WTC11 (cell line): Measurements from ENCODE around the gene LENG8. TPM values are rescaled to one million over a fixed set of nuclear protein-coding genes. Genes with fewer than 3 reads are reported as not detected.
A peak's percentile ranks its signal among the peaks of the same experiment; 100 is the strongest.

Experiments used
- ATAC-seq: fragments of 200-7000 bp; cut with Tn5 transposase; 2 replicates; pipeline ENCODE4 v1.10.0; 2021; ENCODE audit warnings: mild to moderate bottlenecking, moderate library complexity
- CTCF ChIA-PET: fragments of 300-600 bp; sonication (Branson Sonifier 250); formaldehyde crosslinking; loops from one replicate; lab custom pipeline; 2021; ENCODE audit warnings: antibody characterized with exemption; lab: Charles Lee
- POLR2A ChIA-PET: fragments of 350-600 bp; sonication (Branson Sonifier 250); formaldehyde crosslinking; loops from one replicate; lab custom pipeline; 2021; ENCODE audit warnings: antibody characterized with exemption; lab: Charles Lee
- DNase-seq: peaks from one replicate; pipeline ENCODE4 v3.0.0; 2021; ENCODE audit warnings: low spot score
- H3K27ac Mint-ChIP-seq: 2 replicates; pipeline ENCODE4 v1.8.0; 2021; ENCODE audit warnings: mixed read lengths
- H3K27me3 Mint-ChIP-seq: 2 replicates; pipeline ENCODE4 v1.8.0; 2021; ENCODE audit warnings: low read depth, mild to moderate bottlenecking, moderate library complexity, mixed read lengths
- H3K36me3 Mint-ChIP-seq: 2 replicates; pipeline ENCODE4 v1.8.0; 2021; ENCODE audit warnings: mixed read lengths
- H3K4me1 Mint-ChIP-seq: 2 replicates; pipeline ENCODE4 v1.8.0; 2022; ENCODE audit warnings: mixed read lengths
- H3K4me3 Mint-ChIP-seq: 2 replicates; pipeline ENCODE4 v1.8.0; 2021; ENCODE audit warnings: mild to moderate bottlenecking, moderate library complexity, mixed read lengths
- H3K9me3 Mint-ChIP-seq: 2 replicates; pipeline ENCODE4 v1.8.0; 2021; ENCODE audit warnings: mixed read lengths
- AR ChIP-seq: fragments of 250-450 bp; sonication (Bioruptor Pico); IDR thresholded peaks from 2 replicates; pipeline ENCODE4 v1.9.0; 2021; ENCODE audit warnings: mild to moderate bottlenecking
- ATF1 ChIP-seq: sonication (generic); formaldehyde crosslinking; IDR thresholded peaks from 2 replicates; pipeline ENCODE4 v1.8.1; 2023; ENCODE audit warnings: mild to moderate bottlenecking, moderate library complexity, missing genetic modification reagents
- CBFB ChIP-seq: sonication (generic); formaldehyde crosslinking; IDR thresholded peaks from 2 replicates; pipeline ENCODE4 v1.8.1; 2022; ENCODE audit warnings: mild to moderate bottlenecking, low read depth, missing genetic modification reagents
- ESRRA ChIP-seq: sonication (generic); formaldehyde crosslinking; IDR thresholded peaks from 2 replicates; pipeline ENCODE4 v1.8.1; 2022; ENCODE audit warnings: mild to moderate bottlenecking, missing genetic modification reagents, borderline replicate concordance
- FOXK1 ChIP-seq: sonication (generic); formaldehyde crosslinking; IDR thresholded peaks from 2 replicates; pipeline ENCODE4 v1.8.0; 2022; ENCODE audit warnings: mild to moderate bottlenecking, moderate library complexity, missing genetic modification reagents
- GABPB1 ChIP-seq: sonication (generic); formaldehyde crosslinking; IDR thresholded peaks from 2 replicates; pipeline ENCODE4 v1.8.1; 2023; ENCODE audit warnings: mild to moderate bottlenecking, missing genetic modification reagents
- GRHL2 ChIP-seq: fragments of 250-450 bp; sonication (Bioruptor Pico); IDR thresholded peaks from 2 replicates; pipeline ENCODE4 v1.8.0; 2022; ENCODE audit warnings: mild to moderate bottlenecking, moderate library complexity; ENCODE audit not compliant: insufficient replicate concordance, severe bottlenecking
- IRF1 ChIP-seq: sonication (generic); formaldehyde crosslinking; IDR thresholded peaks from 2 replicates; pipeline ENCODE4 v1.8.0; 2023; ENCODE audit warnings: missing genetic modification reagents
- JUN ChIP-seq: sonication (generic); formaldehyde crosslinking; IDR thresholded peaks from 2 replicates; pipeline ENCODE4 v1.8.0; 2023; ENCODE audit warnings: mild to moderate bottlenecking, missing genetic modification reagents
- MYBL2 ChIP-seq: sonication (generic); formaldehyde crosslinking; IDR thresholded peaks from 2 replicates; pipeline ENCODE4 v1.8.1; 2023; ENCODE audit warnings: mild to moderate bottlenecking, moderate library complexity, missing genetic modification reagents
- NR3C1 ChIP-seq: sonication (generic); formaldehyde crosslinking; conservative IDR thresholded peaks from 2 replicates; pipeline ENCODE4 v1.8.1; 2023; ENCODE audit warnings: low read depth, mild to moderate bottlenecking, missing genetic modification reagents
- PRDM15 ChIP-seq: sonication (generic); formaldehyde crosslinking; IDR thresholded peaks from 2 replicates; pipeline ENCODE4 v1.8.0; 2022; ENCODE audit warnings: missing genetic modification reagents
- SMAD4 ChIP-seq: sonication (generic); formaldehyde crosslinking; IDR thresholded peaks from 2 replicates; pipeline ENCODE4 v1.8.0; 2022; ENCODE audit warnings: mild to moderate bottlenecking, missing genetic modification reagents
- ZNF219 ChIP-seq: sonication (generic); formaldehyde crosslinking; IDR thresholded peaks from 2 replicates; pipeline ENCODE4 v1.8.0; 2023; ENCODE audit warnings: missing genetic modification reagents, mild to moderate bottlenecking, borderline replicate concordance
- ZNF232 ChIP-seq: sonication (generic); formaldehyde crosslinking; IDR thresholded peaks from 2 replicates; pipeline ENCODE4 v1.8.0; 2022; ENCODE audit warnings: mild to moderate bottlenecking, missing genetic modification reagents
- ZNF423 ChIP-seq: fragments of 250-450 bp; sonication (Bioruptor Pico); IDR thresholded peaks from 2 replicates; pipeline ENCODE4 v2.1.2; 2022; ENCODE audit warnings: mild to moderate bottlenecking, moderate library complexity
- ZNF532 ChIP-seq: fragments of 250-450 bp; sonication (Bioruptor Pico); IDR thresholded peaks from 2 replicates; pipeline ENCODE4 v1.9.0; 2021; ENCODE audit warnings: mild to moderate bottlenecking, borderline replicate concordance
- ZNF671 ChIP-seq: fragments of 250-450 bp; sonication (Bioruptor Pico); IDR thresholded peaks from 2 replicates; pipeline ENCODE4 v1.8.0; 2021; ENCODE audit warnings: mild to moderate bottlenecking
- total RNA-seq: library from RNA; stranded (reverse); gene quantifications from 3 replicates; pipeline ENCODE4 v1.2.3, GENCODE V29; 2021

The LENG8 gene
- total RNA-seq, 1 experiment from 2014 or later: 175 TPM

GRCh38 chr19:54477650-54478049, 28.7 kb downstream of the LENG8 start:
- H3K27ac Mint-ChIP-seq: no peak overlapping the region
- TF ChIP-seq ZNF532: no peak
- no peak for TF ChIP-seq PRDM15
- no peak for TF ChIP-seq IRF1
- no peak for TF ChIP-seq ZNF671
- TF ChIP-seq GABPB1 (CRISPR knock-in tag): no peak
- no peak for TF ChIP-seq ZNF219
- no peak for TF ChIP-seq FOXK1
- no peak for TF ChIP-seq GRHL2 (CRISPR knock-in tag)
- no peak for TF ChIP-seq MYBL2 (CRISPR knock-in tag)
- no peak for TF ChIP-seq ESRRA (CRISPR knock-in tag)
- TF ChIP-seq NR3C1 (CRISPR knock-in tag): no peak
- TF ChIP-seq JUN (CRISPR knock-in tag): no peak
- TF ChIP-seq ZNF232 (CRISPR knock-in tag): no peak
- TF ChIP-seq ATF1 (CRISPR knock-in tag): no peak
- TF ChIP-seq SMAD4 (CRISPR knock-in tag): no peak
- no peak for TF ChIP-seq CBFB (CRISPR knock-in tag)
- TF ChIP-seq ZNF423: no peak
- no peak for TF ChIP-seq AR (CRISPR knock-in tag)
- H3K9me3 Mint-ChIP-seq: no peaks in the 10 kb centered on the region
- DNase-seq (no peak), ATAC-seq (0 out of 2 replicates have a peak, but pooled peaks have one; percentile 9)
- H3K4me1 Mint-ChIP-seq: peaks cover 19% of the 10 kb centered on the region
- ChIA-PET POLR2A (no interaction called here), CTCF (interaction anchor here (1.3 to 1.4 kb wide), 2 partner anchors 196 to 404 kb away, joined by 4 to 7 read pairs; no protein-coding TSS in a partner anchor)
- peaks cover 26% of the 10 kb centered on the region for H3K27me3 Mint-ChIP-seq
- H3K36me3 Mint-ChIP-seq: no peaks in the 10 kb centered on the region
- no peak overlapping the region for H3K4me3 Mint-ChIP-seq
